ENCODE results near the gene CBX4. TPM values are rescaled to one million over a fixed set of nuclear protein-coding genes. Genes with fewer than 3 reads are reported as not detected.

The CBX4 gene
- total RNA-seq, 1 donor from 2014 or later: 20.2 TPM

DNA sequence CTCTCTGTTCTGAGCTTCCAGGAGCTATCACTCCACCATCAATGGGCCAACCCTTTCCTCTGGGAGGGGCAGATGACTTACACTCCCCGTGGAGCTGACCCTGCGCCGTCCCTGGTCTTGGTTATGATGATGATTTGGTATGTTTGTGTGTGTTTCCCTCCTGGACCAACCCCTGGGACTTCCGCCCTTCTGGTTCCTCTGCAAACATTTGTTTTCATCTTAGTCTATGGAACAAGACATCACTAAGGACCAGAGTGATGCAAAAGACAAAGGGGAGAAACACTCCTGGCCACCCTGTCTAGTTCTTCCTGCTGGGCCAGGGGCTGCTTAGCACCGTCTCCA lies 13.7 kb downstream of the CBX4 start:
- H3K4me1 ChIP-seq: no peaks in the 10 kb centered on the region
- no peak overlapping the region for H3K27ac ChIP-seq
- H3K27me3 ChIP-seq: no peaks in the 10 kb centered on the region
- no peak for ATAC-seq
- H3K4me3 ChIP-seq: no peak overlapping the region
- DNase-seq: no peak
- no peaks in the 10 kb centered on the region for H3K36me3 ChIP-seq
- H3K9me3 ChIP-seq: no peaks in the 10 kb centered on the region
- TF ChIP-seq, protein P1, sequence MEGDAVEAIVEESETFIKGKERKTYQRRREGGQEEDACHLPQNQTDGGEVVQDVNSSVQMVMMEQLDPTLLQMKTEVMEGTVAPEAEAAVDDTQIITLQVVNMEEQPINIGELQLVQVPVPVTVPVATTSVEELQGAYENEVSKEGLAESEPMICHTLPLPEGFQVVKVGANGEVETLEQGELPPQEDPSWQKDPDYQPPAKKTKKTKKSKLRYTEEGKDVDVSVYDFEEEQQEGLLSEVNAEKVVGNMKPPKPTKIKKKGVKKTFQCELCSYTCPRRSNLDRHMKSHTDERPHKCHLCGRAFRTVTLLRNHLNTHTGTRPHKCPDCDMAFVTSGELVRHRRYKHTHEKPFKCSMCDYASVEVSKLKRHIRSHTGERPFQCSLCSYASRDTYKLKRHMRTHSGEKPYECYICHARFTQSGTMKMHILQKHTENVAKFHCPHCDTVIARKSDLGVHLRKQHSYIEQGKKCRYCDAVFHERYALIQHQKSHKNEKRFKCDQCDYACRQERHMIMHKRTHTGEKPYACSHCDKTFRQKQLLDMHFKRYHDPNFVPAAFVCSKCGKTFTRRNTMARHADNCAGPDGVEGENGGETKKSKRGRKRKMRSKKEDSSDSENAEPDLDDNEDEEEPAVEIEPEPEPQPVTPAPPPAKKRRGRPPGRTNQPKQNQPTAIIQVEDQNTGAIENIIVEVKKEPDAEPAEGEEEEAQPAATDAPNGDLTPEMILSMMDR (IDR thresholded peaks at IDR 0.05): no peak
- intact Hi-C loops (cut with DNase I): no loop called here

DNA sequence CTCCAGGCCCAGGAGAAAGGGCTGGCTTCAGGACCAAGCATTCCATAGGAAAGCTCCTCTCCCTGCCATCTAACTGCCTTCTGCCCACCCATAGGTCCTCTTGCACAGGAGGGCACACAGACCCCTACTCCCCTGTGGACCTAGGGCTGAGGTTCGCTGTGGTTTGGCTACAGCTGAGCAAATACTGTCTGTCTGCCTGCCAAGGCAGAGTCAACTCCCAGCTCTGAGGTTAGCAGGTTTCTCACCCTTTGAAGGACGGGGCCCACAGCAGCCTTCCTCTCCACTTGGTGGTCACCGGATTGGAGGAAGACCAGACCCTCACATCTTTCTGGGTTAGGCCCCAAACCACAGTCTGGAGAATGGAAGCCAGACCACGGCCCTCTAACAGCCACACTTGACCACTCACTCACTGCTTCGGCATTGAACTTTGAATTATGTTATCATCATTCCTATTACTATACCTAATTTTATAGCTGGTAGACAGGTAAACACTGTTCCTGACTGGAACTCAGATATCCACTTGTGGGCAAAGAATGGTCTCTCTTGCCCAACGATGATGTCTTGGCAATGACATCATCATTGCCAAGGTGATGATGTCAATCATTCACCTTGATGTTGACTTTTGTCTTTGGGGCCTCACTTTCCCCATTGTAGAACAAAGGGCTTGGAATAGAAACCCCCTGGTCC lies 14.2 kb downstream of the CBX4 start:
- no peaks in the 10 kb centered on the region for H3K36me3 ChIP-seq
- no peak for ATAC-seq
- no peak overlapping the region for H3K4me3 ChIP-seq
- TF ChIP-seq, protein P1 (IDR thresholded peaks at IDR 0.05): no peak
- no peaks in the 10 kb centered on the region for H3K27me3 ChIP-seq
- no peak for DNase-seq
- H3K27ac ChIP-seq: no peak overlapping the region
- H3K9me3 ChIP-seq: no peaks in the 10 kb centered on the region
- H3K4me1 ChIP-seq: no peaks in the 10 kb centered on the region
- intact Hi-C loops (cut with DNase I): no loop called here

DNA sequence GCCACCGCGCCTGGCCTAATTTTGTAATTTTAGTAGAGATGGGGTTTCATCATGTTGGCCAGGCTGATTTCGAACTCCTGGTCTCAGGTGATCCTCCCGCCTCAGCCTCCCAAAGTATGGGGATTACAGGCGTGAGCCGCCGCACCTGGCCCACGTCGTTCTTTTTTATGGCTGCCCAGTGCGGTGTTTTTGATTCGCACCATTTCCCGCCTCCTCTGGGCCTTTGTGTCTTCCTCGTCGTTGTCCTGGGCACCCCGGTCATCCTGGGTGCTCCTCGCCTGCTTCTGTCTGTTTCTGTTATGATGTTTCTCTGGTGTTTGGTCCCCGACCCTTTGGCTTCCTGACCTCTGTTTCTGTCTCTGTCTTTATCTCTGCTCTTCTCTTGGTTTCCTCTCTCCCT lies 15.0 kb downstream of the CBX4 start:
- H3K9me3 ChIP-seq: no peaks in the 10 kb centered on the region
- no peaks in the 10 kb centered on the region for H3K36me3 ChIP-seq
- H3K4me1 ChIP-seq: no peaks in the 10 kb centered on the region
- no peak for ATAC-seq
- no peak for DNase-seq
- TF ChIP-seq, protein P1 (IDR thresholded peaks at IDR 0.05): no peak
- intact Hi-C loops (cut with DNase I): no loop called here
- H3K4me3 ChIP-seq: no peak overlapping the region
- no peak overlapping the region for H3K27ac ChIP-seq
- no peaks in the 10 kb centered on the region for H3K27me3 ChIP-seq

DNA sequence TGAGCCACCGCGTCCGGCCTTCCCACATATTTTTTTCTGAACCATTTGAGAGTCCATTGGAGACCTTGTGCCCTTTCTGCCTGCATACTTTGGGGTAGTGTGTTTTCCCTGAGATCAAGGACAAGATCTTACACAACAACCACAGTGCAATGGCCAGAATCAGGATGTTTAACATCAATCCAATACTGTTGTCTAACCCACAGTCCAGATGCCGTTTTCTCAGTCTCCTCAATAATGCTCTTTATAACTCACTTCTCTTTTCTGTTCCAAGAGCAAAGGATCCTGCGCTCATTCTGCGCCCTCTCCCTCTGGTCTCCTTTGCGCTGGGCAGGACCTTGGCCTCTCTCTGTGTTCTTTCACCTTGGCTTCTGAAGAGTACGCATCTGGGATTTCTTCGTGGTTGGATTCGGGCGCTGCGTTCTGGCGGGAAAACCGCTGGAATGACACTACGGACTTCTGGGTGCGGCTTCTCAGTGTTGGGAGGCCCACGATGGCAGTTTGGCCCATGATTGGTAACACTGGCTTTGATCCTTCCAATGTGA lies 16.6 kb downstream of the CBX4 start:
- H3K27ac ChIP-seq: no peak overlapping the region
- intact Hi-C loops (cut with DNase I): no loop called here
- TF ChIP-seq, protein P1 (IDR thresholded peaks at IDR 0.05): no peak
- no peaks in the 10 kb centered on the region for H3K9me3 ChIP-seq
- no peaks in the 10 kb centered on the region for H3K4me1 ChIP-seq
- no peaks in the 10 kb centered on the region for H3K27me3 ChIP-seq
- ATAC-seq: no peak
- H3K36me3 ChIP-seq: no peaks in the 10 kb centered on the region
- no peak for DNase-seq
- no peak overlapping the region for H3K4me3 ChIP-seq

DNA sequence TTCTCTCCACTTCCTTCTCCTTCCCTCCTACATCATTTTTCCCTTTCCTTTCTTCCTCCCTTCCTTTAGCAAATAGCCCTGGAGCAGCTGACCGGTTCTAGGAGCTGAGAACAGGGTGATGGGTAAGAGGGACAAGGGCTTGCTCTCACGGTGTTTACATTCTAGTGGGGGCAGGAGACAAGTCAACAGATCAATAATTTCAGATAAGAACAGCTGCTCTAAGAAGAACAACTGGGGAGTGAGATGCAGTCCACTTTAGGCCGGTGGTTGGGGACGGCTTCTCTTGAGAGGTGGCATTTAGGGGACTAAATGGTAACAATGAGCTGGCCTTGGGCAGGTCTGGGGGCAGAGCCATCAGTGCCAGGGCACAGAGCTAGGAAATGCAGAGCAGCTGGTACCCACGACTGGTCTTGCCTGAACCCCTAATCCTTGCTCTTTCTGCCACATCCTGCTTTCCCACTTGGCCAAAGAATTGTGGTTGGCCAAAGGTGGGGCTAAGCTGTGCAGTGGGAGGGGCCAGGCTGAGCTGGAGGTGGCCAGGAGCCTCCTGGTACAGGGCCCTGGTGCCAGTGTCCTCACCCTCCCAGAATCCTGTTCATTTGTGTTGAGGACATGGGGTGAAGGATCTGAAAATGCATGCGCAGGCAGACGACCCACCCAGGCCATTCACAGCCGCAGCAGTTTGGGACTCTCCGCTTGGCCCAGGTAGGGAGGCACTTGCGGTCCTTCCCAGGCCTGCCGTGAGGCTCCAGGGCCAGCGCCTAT lies 17.7 kb downstream of the CBX4 start:
- Histone ChIP-seq H3K4me1 (no peaks in the 10 kb centered on the region), H3K36me3 (no peaks in the 10 kb centered on the region), H3K9me3 (no peaks in the 10 kb centered on the region), H3K27me3 (peaks cover under 1% of the 10 kb centered on the region), H3K27ac (no peak overlapping the region), H3K4me3 (no peak overlapping the region)
- intact Hi-C loops (cut with DNase I): no loop called here
- no peak for ATAC-seq
- DNase-seq: no peak
- TF ChIP-seq, protein P1 (IDR thresholded peaks at IDR 0.05): no peak
